Measurements from ENCODE around the gene FADS1.

Gene FADS1

GRCh38 chr11:61774411-61774810 is 42.4 kb downstream of the FADS1 start:
- DNase-seq, result no peak

GRCh38 chr11:61773809-61774208 is 43.0 kb downstream of the FADS1 start:
- no peak for DNase-seq

GRCh38 chr11:61773356-61773755 is 43.4 kb downstream of the FADS1 start:
- DNase-seq, result no peak

- no peak for DNase-seq
Measured at GRCh38 chr11:61771985-61772455, 44.8 kb downstream of the FADS1 start.

- DNase-seq, result no peak
Measured at GRCh38 chr11:61771195-61771894, 45.5 kb downstream of the FADS1 start.

- DNase-seq, result no peak
Measured at GRCh38 chr11:61769946-61770683, 46.7 kb downstream of the FADS1 start.

GRCh38 chr11:61769169-61769920 is 47.5 kb downstream of the FADS1 start:
- DNase-seq, result no peak

- DNase-seq, result no peak
Measured at GRCh38 chr11:61768376-61769076, 48.3 kb downstream of the FADS1 start.

- no peak for DNase-seq
Measured at GRCh38 chr11:61766353-61766841, 50.4 kb downstream of the FADS1 start.

- DNase-seq, result no peak
Measured at GRCh38 chr11:61765550-61766253, 51.1 kb downstream of the FADS1 start.

- DNase-seq, result no peak
Measured at GRCh38 chr11:61764606-61765260, 52.1 kb downstream of the FADS1 start.

- no peak for DNase-seq
Measured at GRCh38 chr11:61763930-61764605, 52.7 kb downstream of the FADS1 start.

- DNase-seq, result no peak
Measured at GRCh38 chr11:61762798-61763197, 54.0 kb downstream of the FADS1 start.

GRCh38 chr11:61762223-61762615 is 54.6 kb downstream of the FADS1 start:
- no peak for DNase-seq

- DNase-seq, result no peak
Measured at GRCh38 chr11:61761440-61762222, 55.2 kb downstream of the FADS1 start.

- DNase-seq, result no peak
Measured at GRCh38 chr11:61760946-61761345, 55.9 kb downstream of the FADS1 start.

- DNase-seq, result no peak
Measured at GRCh38 chr11:61757213-61757862, 59.5 kb downstream of the FADS1 start.

GRCh38 chr11:61756452-61757212 is 60.2 kb downstream of the FADS1 start:
- DNase-seq, result no peak

GRCh38 chr11:61756147-61756451 is 60.7 kb downstream of the FADS1 start:
- DNase-seq, result no peak

Data from COR-L47 (cell line).